Activated CD8-positive, alpha-beta memory T cell treated with anti-CD3 and anti-CD28 coated beads, Interleukin-2, amount 50 U/mL, for 48 hours (primary cell): ENCODE measurements around the gene PTGIR.

Experiments used
- DNase-seq: peaks from one replicate; pipeline ENCODE4 v3.0.0-alpha.2; 2020

The PTGIR gene

GRCh38 chr19:46615966-46616365 lies 8.9 kb downstream of the PTGIR start:
- no peak for DNase-seq

- peak; percentile 94 for DNase-seq
Measured at GRCh38 chr19:46614114-46614722, 10.7 kb downstream of the PTGIR start.

- peak; percentile 51 for DNase-seq
Measured at GRCh38 chr19:46613525-46613924, 11.4 kb downstream of the PTGIR start.

- DNase-seq = peak; percentile 51
Measured at GRCh38 chr19:46611776-46612175, 13.1 kb downstream of the PTGIR start.

GRCh38 chr19:46610851-46611770 lies 13.8 kb downstream of the PTGIR start:
- peak; percentile 61 for DNase-seq

- DNase-seq = peak; percentile 42
Measured at GRCh38 chr19:46610413-46610775, 14.5 kb downstream of the PTGIR start.

GRCh38 chr19:46609511-46610412 lies 15.1 kb downstream of the PTGIR start:
- DNase-seq = no peak

- DNase-seq = peak; percentile 48
Measured at GRCh38 chr19:46608581-46609345, 16.1 kb downstream of the PTGIR start.

GRCh38 chr19:46608178-46608577 lies 16.7 kb downstream of the PTGIR start:
- DNase-seq = no peak

- no peak for DNase-seq
Measured at GRCh38 chr19:46607448-46607841, 17.4 kb downstream of the PTGIR start.

GRCh38 chr19:46606681-46607447 lies 18.0 kb downstream of the PTGIR start:
- DNase-seq = no peak

- DNase-seq = no peak
Measured at GRCh38 chr19:46606019-46606418, 18.9 kb downstream of the PTGIR start.

- no peak for DNase-seq
Measured at GRCh38 chr19:46605356-46605821, 19.5 kb downstream of the PTGIR start.

GRCh38 chr19:46604781-46605355 lies 20.0 kb downstream of the PTGIR start:
- no peak for DNase-seq

- DNase-seq = no peak
Measured at GRCh38 chr19:46603752-46604231, 21.1 kb downstream of the PTGIR start.

GRCh38 chr19:46603195-46603637 lies 21.7 kb downstream of the PTGIR start:
- no peak for DNase-seq

GRCh38 chr19:46602392-46603194 lies 22.3 kb downstream of the PTGIR start:
- DNase-seq = peak; percentile 78

GRCh38 chr19:46601318-46602224 lies 23.3 kb downstream of the PTGIR start, which contains the start of gene CALM3:
Gene CALM3 (plus strand): TSS chr19:46601330. CDS start chr19:46601435, 105 bp downstream.
- no peak for DNase-seq
